ENCODE measurements around the gene FBXO42.
A peak's percentile ranks its signal among the peaks of the same experiment; 100 is the strongest.
"Not testable (repeated sequence)": the region's sequence is repeated elsewhere in the genome, so short reads cannot be mapped to it uniquely, and the experiment has no call there.

FBXO42 gene

GRCh38 chr1:16372535-16373285 lies 20.4 kb upstream of the FBXO42 start:
- FAIRE-seq, result no peak

GRCh38 chr1:16371725-16372124 lies 19.4 kb upstream of the FBXO42 start:
- FAIRE-seq, result no peak
- peak; percentile 43 for DNase-seq (ENCODE audit: low spot score)

More at GRCh38 chr1:16372535-16373285, 20.4 kb upstream of the FBXO42 start:
- no peak for DNase-seq (ENCODE audit: low spot score)

GRCh38 chr1:16369821-16370220 lies 17.5 kb upstream of the FBXO42 start:
- FAIRE-seq (no peak), DNase-seq (ENCODE audit: low spot score) (no peak)

- DNase-seq (ENCODE audit: low spot score), result no peak
These were observed 15.9 kb upstream of the FBXO42 start for GRCh38 chr1:16367968-16368890.

GRCh38 chr1:16367258-16367967 lies 15.1 kb upstream of the FBXO42 start:
- DNase-seq (ENCODE audit: low spot score), result peak; percentile 71
- FAIRE-seq, result no peak

More at GRCh38 chr1:16367968-16368890, 15.9 kb upstream of the FBXO42 start:
- no peak for FAIRE-seq

GRCh38 chr1:16366722-16367257 lies 14.5 kb upstream of the FBXO42 start, which contains the start of gene SZRD1:
TSS of gene SZRD1 (plus strand) at chr1:16367242. CDS start at chr1:16367258, 16 bp downstream.
- FAIRE-seq, result peak; percentile 92
- peak; percentile 98 for DNase-seq (ENCODE audit: low spot score)

GRCh38 chr1:16365146-16365498 lies 12.8 kb upstream of the FBXO42 start:
- DNase-seq (ENCODE audit: low spot score); FAIRE-seq: not testable (repeated sequence)

GRCh38 chr1:16356867-16357266 lies 4.6 kb upstream of the FBXO42 start:
- no peak for FAIRE-seq
- no peak for DNase-seq (ENCODE audit: low spot score)

GRCh38 chr1:16354619-16355018 lies 2.3 kb upstream of the FBXO42 start:
- DNase-seq (ENCODE audit: low spot score) (no peak), FAIRE-seq (no peak)

- FAIRE-seq (no peak), DNase-seq (ENCODE audit: low spot score) (no peak)
These were observed 709 bp upstream of the FBXO42 start for GRCh38 chr1:16352842-16353535.

GRCh38 chr1:16351456-16351993 lies 755 bp downstream of the FBXO42 start:
- FAIRE-seq (no peak), DNase-seq (ENCODE audit: low spot score) (no peak)

- DNase-seq (ENCODE audit: low spot score) (no peak), FAIRE-seq (no peak)
These were observed 2.4 kb downstream of the FBXO42 start for GRCh38 chr1:16349847-16350406.

GRCh38 chr1:16348414-16349182 lies 3.7 kb downstream of the FBXO42 start:
- no peak for FAIRE-seq
- DNase-seq (ENCODE audit: low spot score), result no peak

GRCh38 chr1:16343276-16343675 lies 9.0 kb downstream of the FBXO42 start:
- not testable (repeated sequence) for DNase-seq (ENCODE audit: low spot score); FAIRE-seq

- DNase-seq (ENCODE audit: low spot score) (no peak), FAIRE-seq (no peak)
These were observed 9.8 kb downstream of the FBXO42 start for GRCh38 chr1:16342331-16343062.

GRCh38 chr1:16340673-16341072 lies 11.6 kb downstream of the FBXO42 start:
- FAIRE-seq (no peak), DNase-seq (ENCODE audit: low spot score) (no peak)

GRCh38 chr1:16338961-16339360 lies 13.3 kb downstream of the FBXO42 start:
- DNase-seq (ENCODE audit: low spot score) (no peak), FAIRE-seq (no peak)

GRCh38 chr1:16334655-16335340 lies 17.5 kb downstream of the FBXO42 start:
- FAIRE-seq, result no peak
- no peak for DNase-seq (ENCODE audit: low spot score)

All from RCC 7860 (cell line).